Ovary (tissue), 9 donors: Measurements from ENCODE around the gene ERH. TPM values are rescaled to one million over a fixed set of nuclear protein-coding genes. Genes with fewer than 3 reads are reported as not detected.

Source experiments
- DNase-seq, 5 donors: peaks; one replicate each; pipeline ENCODE4 v3.0.0-alpha.2; 2019 to 2020
- H3K27ac ChIP-seq, 2 donors: fragments of 200-600 bp; one replicate each; pipeline versions ENCODE4 v1.5.1 to v1.8.0; 2019 to 2022
- H3K27me3 ChIP-seq: fragments of 200-600 bp; one replicate; pipeline ENCODE4 v1.8.0; 2022
- H3K36me3 ChIP-seq: fragments of 200-600 bp; sonication (generic); one replicate; pipeline ENCODE4 v1.5.1; 2019
- H3K4me1 ChIP-seq: one replicate; pipeline ENCODE4 v1.8.1; 2013; ENCODE audit warnings: mild to moderate bottlenecking, moderate library complexity; ENCODE audit not compliant: insufficient read depth
- H3K4me3 ChIP-seq: fragments of 200-600 bp; sonication (generic); one replicate; pipeline ENCODE4 v1.5.1; 2017
- H3K9me3 ChIP-seq, 2 donors: fragments of 200-600 bp in 1 of 2; sonication (generic) in 1 of 2; one replicate each; pipeline versions ENCODE4 v1.5.1 to v1.8.1; 2013 to 2019; ENCODE audit warnings: mild to moderate bottlenecking in 1 of 2, moderate library complexity in 1 of 2
- EP300 ChIP-seq: sonication (generic); formaldehyde crosslinking; IDR thresholded peaks from one replicate; pipeline ENCODE4 v1.6.1; 2017; ENCODE audit warnings: antibody characterized with exemption
- POLR2A ChIP-seq: fragments of 450-650 bp; IDR thresholded peaks from one replicate; pipeline ENCODE4 v1.6.1; 2017; ENCODE audit warnings: antibody characterized with exemption, mild to moderate bottlenecking, moderate library complexity
- WGBS, 3 donors: extraction: QIAGEN DNeasy Blood & Tissue Kit in 1 of 3; methylation state at CpG; one replicate each; pipeline versions ENCODE4 v1.1.5 to v1.1.7; 2013 to 2017; 5-methylcytosine and 5-hydroxymethylcytosine counted together
- intact Hi-C, 4 donors: fragments of 100-400 bp; cut with DNase I; formaldehyde crosslinking; loops; one replicate each; pipeline versions ENCODE4 v1.11.0 to v1.15.1; 2022 to 2023
- polyA plus RNA-seq, 2 donors: library from polyadenylated mRNA; stranded (reverse); fragments of 200-250 nt in 1 of 2; fragments of 350-450 nt in 1 of 2; fragmentation: Illumina TruSeq in 1 of 2; extraction: RNeasy Lipid Tissue Mini Kit (QIAGEN cat#74804) in 1 of 2; gene quantifications; one replicate each; pipeline ENCODE4 v1.2.3, GENCODE V29; 2013 to 2014
- total RNA-seq, 7 donors: library from RNA; depleted of rRNA in 2 of 7; stranded (reverse); fragments of >200 nt in 2 of 7; fragmentation: NEBNext Ultra II Directional in 3 of 7; extraction: Animal tissue kit (Norgen Biotek cat#: 25700) in 3 of 7; gene quantifications; one replicate each; pipeline versions ENCODE4 v1.1.0 to v1.2.4, GENCODE V29; 2016 to 2023
- TF ChIP-seq, protein P1 (sequence below), 3 donors: fragments of 450-650 bp in 2 of 3; fragments of 200-600 bp in 1 of 3; IDR thresholded peaks; one replicate each; pipeline versions ENCODE4 v1.5.1 to v1.8.0; 2016 to 2022; ENCODE audit warnings: antibody characterized with exemption in 3 of 3, mild to moderate bottlenecking in 1 of 3
- donor health status: DM: no; HTN: no; CAD: no; lungs with moderate emphysema.
- donor health status: DM: no; HTN: no; CAD: no.
- donor health status: Bipolar disorder and iron deficiency.
- donor health status: DM: yes; HTN: yes; CAD: no.
- donor health status: DM: no; HTN: no; CAD: no.
- donor health status: DM: yes; HTN: yes; CAD: no.

The ERH gene
- total and polyA plus RNA-seq, 9 donors, result 64.3 to 206 (median 158) TPM

DNA sequence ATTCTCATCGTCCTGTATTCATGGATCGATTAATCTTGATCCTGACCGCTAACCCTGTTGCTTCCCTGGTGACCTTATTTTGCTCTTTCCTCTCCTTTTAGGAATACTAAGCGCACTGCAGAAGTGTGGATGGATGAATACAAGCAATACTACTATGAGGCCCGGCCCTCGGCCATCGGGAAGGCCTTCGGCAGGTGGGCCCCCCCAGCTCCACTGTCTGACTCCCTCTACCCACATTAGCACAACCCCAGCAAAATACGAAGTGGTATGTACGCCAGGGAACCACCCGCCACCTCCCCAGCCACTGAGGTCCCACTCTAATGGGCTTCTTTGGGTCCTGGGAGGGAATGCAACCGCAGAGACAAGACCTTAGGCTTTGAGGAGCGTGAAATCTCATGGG lies 58.7 kb downstream of the ERH start:
- intact Hi-C loops, result no loop called here
- Histone ChIP-seq H3K27me3 (no peaks in the 10 kb centered on the region), H3K4me3 (no peak overlapping the region), H3K27ac (no peak overlapping the region), H3K36me3 (no peaks in the 10 kb centered on the region), H3K4me1 (no peaks in the 10 kb centered on the region), H3K9me3 (no peaks in the 10 kb centered on the region)
- no peak for TF ChIP-seq EP300
- TF ChIP-seq, protein P1, sequence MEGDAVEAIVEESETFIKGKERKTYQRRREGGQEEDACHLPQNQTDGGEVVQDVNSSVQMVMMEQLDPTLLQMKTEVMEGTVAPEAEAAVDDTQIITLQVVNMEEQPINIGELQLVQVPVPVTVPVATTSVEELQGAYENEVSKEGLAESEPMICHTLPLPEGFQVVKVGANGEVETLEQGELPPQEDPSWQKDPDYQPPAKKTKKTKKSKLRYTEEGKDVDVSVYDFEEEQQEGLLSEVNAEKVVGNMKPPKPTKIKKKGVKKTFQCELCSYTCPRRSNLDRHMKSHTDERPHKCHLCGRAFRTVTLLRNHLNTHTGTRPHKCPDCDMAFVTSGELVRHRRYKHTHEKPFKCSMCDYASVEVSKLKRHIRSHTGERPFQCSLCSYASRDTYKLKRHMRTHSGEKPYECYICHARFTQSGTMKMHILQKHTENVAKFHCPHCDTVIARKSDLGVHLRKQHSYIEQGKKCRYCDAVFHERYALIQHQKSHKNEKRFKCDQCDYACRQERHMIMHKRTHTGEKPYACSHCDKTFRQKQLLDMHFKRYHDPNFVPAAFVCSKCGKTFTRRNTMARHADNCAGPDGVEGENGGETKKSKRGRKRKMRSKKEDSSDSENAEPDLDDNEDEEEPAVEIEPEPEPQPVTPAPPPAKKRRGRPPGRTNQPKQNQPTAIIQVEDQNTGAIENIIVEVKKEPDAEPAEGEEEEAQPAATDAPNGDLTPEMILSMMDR (IDR thresholded peaks at IDR 0.05), result no peak
- no peak for TF ChIP-seq POLR2A
- DNase-seq, result no peak
- 95 to 99% (median 97%) methylated on average over 13 of the region's 13 CpGs for WGBS, 3 donors

DNA sequence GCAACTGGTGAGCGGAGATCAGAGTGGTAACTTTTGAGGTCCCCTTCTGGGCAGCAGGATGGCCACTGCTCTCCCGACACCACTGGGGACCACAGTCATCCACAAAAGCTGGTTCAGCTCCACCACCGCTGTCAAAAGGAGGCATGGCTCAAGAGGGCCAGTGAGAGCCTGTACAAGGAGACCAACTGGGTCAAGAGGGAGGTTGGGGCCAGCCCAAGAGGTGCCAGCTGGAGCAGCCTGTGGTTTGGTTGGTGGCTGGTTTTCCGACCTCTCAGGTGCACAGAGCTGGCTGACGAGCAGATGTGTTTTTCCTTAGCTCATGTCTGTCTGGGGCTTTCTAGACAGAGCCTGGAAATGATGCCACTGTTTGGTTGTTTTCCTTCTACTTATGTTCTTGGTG lies 60.1 kb downstream of the ERH start:
- H3K36me3 ChIP-seq, result no peaks in the 10 kb centered on the region
- no peaks in the 10 kb centered on the region for H3K27me3 ChIP-seq
- intact Hi-C loops, result no loop called here
- H3K9me3 ChIP-seq, result no peaks in the 10 kb centered on the region
- DNase-seq, result no peak
- no peaks in the 10 kb centered on the region for H3K4me1 ChIP-seq
- TF ChIP-seq, protein P1 (IDR thresholded peaks at IDR 0.05), result no peak
- no peak for TF ChIP-seq EP300
- H3K4me3 ChIP-seq, result no peak overlapping the region
- H3K27ac ChIP-seq, result no peak overlapping the region
- WGBS, 3 donors, result 92 to 94% (median 94%) methylated on average over 5 of the region's 5 CpGs

DNA sequence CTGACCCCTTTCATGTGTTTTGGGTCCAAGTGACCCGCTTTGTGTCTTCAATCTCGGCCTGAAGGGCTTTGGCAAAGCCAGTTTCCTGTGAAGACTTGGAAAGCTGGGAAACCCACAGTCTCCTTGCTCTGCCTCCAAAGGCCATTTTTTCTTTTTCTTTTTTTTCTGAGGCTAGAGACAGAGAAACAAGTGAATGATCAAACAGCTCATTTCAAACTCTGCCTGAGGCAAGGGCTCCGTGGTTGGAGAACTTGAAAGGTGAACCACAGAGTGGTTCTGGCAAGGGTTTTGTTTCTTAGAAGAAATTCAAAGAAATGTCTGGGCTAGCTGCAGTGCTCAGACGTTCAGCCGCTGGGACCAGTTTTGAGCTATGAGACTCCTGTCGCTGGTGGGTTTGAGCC lies 62.7 kb downstream of the ERH start:
- no peaks in the 10 kb centered on the region for H3K27me3 ChIP-seq
- no peaks in the 10 kb centered on the region for H3K36me3 ChIP-seq
- no peak overlapping the region for H3K27ac ChIP-seq
- H3K4me1 ChIP-seq, result no peaks in the 10 kb centered on the region
- no peaks in the 10 kb centered on the region for H3K9me3 ChIP-seq
- intact Hi-C loops, result no loop called here
- TF ChIP-seq EP300, result no peak
- TF ChIP-seq POLR2A, result no peak
- no peak overlapping the region for H3K4me3 ChIP-seq
- 40 to 48% (median 47%) methylated on average over 6 of the region's 6 CpGs for WGBS, 3 donors
- DNase-seq, result no peak

DNA sequence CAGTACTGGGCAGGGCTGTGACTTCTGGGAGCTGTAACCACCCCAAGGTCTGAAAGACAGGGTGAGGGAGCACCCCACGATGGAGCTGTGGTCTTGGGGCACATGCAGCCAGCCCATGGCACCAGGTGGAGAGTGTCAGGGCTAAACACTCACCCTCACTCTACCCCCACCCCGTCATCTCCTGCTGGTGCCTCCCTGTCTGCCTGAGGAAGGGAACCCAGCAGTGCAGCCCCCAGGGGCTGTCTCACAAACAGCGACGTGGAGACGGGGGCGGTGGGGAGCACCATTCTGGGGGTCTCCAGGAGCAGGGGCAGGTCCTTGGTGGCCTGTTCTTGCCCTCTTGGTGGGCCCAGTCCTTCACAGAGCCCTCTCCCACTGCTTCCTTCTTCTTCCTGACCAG lies 63.5 kb downstream of the ERH start:
- 85 to 93% (median 85%) methylated on average over 6 of the region's 6 CpGs for WGBS, 3 donors
- TF ChIP-seq, protein P1 (IDR thresholded peaks at IDR 0.05), result no peak
- no peak for TF ChIP-seq EP300
- no peak for TF ChIP-seq POLR2A
- Histone ChIP-seq H3K9me3 (no peaks in the 10 kb centered on the region), H3K4me1 (no peaks in the 10 kb centered on the region), H3K36me3 (no peaks in the 10 kb centered on the region), H3K4me3 (no peak overlapping the region), H3K27ac (no peak overlapping the region), H3K27me3 (no peaks in the 10 kb centered on the region)
- intact Hi-C loops, result no loop called here
- no peak for DNase-seq

DNA sequence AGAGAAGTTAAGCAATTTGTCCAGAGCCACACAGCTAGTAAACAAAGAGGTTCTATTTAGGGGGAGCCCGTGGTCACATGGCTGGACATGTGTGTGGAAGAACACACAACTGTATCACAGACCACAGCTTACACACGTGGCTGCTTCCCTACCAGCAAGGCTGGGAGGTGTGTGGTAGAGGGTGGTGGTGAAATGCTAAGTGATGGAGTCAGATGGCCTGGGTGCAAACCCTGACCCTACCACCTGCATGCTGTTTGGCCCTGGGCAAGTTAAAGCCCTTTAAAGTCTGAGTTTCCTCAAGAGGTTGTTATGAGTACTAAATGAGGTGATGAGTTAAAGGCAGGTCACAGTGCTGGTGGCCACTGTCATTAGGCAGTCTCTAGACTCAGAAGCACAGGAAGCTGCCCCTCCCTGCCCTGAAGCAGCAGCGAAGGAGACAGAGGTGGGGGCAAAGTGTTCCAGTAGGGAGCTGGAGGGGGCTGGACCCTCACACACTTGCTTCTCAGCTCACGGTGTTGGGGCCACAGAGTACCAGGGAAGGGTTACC lies 64.2 kb downstream of the ERH start:
- intact Hi-C loops, result no loop called here
- Histone ChIP-seq H3K9me3 (no peaks in the 10 kb centered on the region), H3K27me3 (no peaks in the 10 kb centered on the region), H3K27ac (no peak overlapping the region), H3K36me3 (no peaks in the 10 kb centered on the region), H3K4me1 (no peaks in the 10 kb centered on the region), H3K4me3 (no peak overlapping the region)
- 75 to 80% (median 80%) methylated on average over 4 of the region's 4 CpGs for WGBS, 3 donors
- no peak for DNase-seq
- TF ChIP-seq EP300 (no peak), POLR2A (no peak)
- TF ChIP-seq, protein P1 (IDR thresholded peaks at IDR 0.05), result no peak
